ENCODE measurements around the gene DHRS13. TPM values are rescaled to one million over a fixed set of nuclear protein-coding genes. Genes with fewer than 3 reads are reported as not detected.

Gene DHRS13
- total and polyA plus RNA-seq, 2 donors (not counting 1 experiment from before 2014, with no cell fraction given) = 2.6 to 7.8 TPM

DNA sequence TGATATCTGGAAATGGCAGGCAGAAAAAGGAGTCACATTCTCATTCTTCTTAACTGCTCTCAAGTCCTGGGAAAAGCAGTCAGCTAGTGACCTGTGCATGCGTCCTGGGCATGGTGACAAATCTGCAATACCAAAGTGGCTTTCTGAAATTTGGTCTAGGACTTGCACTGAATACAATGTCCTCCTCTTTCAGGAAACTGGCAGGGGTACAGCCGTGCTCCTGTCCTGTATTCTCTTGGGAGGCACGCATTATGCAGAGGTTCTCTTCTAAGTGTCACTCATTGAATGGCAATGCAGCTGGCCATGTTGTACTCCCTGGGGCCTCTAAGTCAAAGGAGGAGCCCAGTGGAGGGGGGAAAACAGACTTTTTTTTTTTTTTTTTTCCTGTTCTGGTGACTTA lies 37.8 kb upstream of the DHRS13 start:
- no peak overlapping the region for H3K27ac ChIP-seq (ENCODE audit: insufficient read depth, low read length)
- peaks cover 6% of the 10 kb centered on the region for H3K4me1 ChIP-seq (ENCODE audit: control insufficient read depth, extremely low read depth, insufficient read depth, low read length)
- no peak for DNase-seq (ENCODE audit: low read depth in 2 of 2)
- peaks cover 92% of the 10 kb centered on the region for H3K79me2 ChIP-seq (ENCODE audit: control insufficient read depth, insufficient read depth, low read length)
- TF ChIP-seq, protein P1, sequence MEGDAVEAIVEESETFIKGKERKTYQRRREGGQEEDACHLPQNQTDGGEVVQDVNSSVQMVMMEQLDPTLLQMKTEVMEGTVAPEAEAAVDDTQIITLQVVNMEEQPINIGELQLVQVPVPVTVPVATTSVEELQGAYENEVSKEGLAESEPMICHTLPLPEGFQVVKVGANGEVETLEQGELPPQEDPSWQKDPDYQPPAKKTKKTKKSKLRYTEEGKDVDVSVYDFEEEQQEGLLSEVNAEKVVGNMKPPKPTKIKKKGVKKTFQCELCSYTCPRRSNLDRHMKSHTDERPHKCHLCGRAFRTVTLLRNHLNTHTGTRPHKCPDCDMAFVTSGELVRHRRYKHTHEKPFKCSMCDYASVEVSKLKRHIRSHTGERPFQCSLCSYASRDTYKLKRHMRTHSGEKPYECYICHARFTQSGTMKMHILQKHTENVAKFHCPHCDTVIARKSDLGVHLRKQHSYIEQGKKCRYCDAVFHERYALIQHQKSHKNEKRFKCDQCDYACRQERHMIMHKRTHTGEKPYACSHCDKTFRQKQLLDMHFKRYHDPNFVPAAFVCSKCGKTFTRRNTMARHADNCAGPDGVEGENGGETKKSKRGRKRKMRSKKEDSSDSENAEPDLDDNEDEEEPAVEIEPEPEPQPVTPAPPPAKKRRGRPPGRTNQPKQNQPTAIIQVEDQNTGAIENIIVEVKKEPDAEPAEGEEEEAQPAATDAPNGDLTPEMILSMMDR (conservative IDR thresholded peaks at IDR 0.05 in 1 of 2, IDR thresholded peaks at IDR 0.05 in 1 of 2; ENCODE audit: low read depth in 1 of 2, low read length in 2 of 2) = no peak
- TF ChIP-seq EZH2 (IDR thresholded peaks at IDR 0.05; ENCODE audit: low read length, missing control alignments) = no peak
- no peak overlapping the region for H2AFZ ChIP-seq (ENCODE audit: low read length)
- H3K36me3 ChIP-seq (ENCODE audit: control insufficient read depth, insufficient read depth, low read length) = no peaks in the 10 kb centered on the region
- H3K9ac ChIP-seq (ENCODE audit: insufficient read depth, low read length) = no peak overlapping the region
- no peaks in the 10 kb centered on the region for H3K9me3 ChIP-seq (ENCODE audit: control insufficient read depth, insufficient read depth, low read depth, low read length)
- no peaks in the 10 kb centered on the region for H4K20me1 ChIP-seq (ENCODE audit: control insufficient read depth, extremely low read depth, insufficient read depth, low read length)
- no peaks in the 10 kb centered on the region for H3K27me3 ChIP-seq (ENCODE audit: control insufficient read depth, insufficient read depth, low read length)
- no peak overlapping the region for H3K4me3 ChIP-seq (replicated peaks in 1 of 4; ENCODE audit: control extremely low read depth in 1 of 4, insufficient read depth in 1 of 4, low read depth in 3 of 4, low read length in 4 of 4)
- no peak overlapping the region for H3K4me2 ChIP-seq (ENCODE audit: extremely low read depth, insufficient read depth, low read length)

- Histone ChIP-seq H3K79me2 (ENCODE audit: control insufficient read depth, insufficient read depth, low read length) (peaks cover 92% of the 10 kb centered on the region), H3K4me3 (replicated peaks in 1 of 4; ENCODE audit: control extremely low read depth in 1 of 4, insufficient read depth in 1 of 4, low read depth in 3 of 4, low read length in 4 of 4) (no peak overlapping the region), H3K9me3 (ENCODE audit: control insufficient read depth, insufficient read depth, low read depth, low read length) (no peaks in the 10 kb centered on the region), H2AFZ (ENCODE audit: low read length) (no peak overlapping the region), H3K27me3 (ENCODE audit: control insufficient read depth, insufficient read depth, low read length) (no peaks in the 10 kb centered on the region), H3K4me2 (ENCODE audit: extremely low read depth, insufficient read depth, low read length) (no peak overlapping the region), H3K9ac (ENCODE audit: insufficient read depth, low read length) (no peak overlapping the region), H3K27ac (ENCODE audit: insufficient read depth, low read length) (no peak overlapping the region), H4K20me1 (ENCODE audit: control insufficient read depth, extremely low read depth, insufficient read depth, low read length) (no peaks in the 10 kb centered on the region), H3K4me1 (ENCODE audit: control insufficient read depth, extremely low read depth, insufficient read depth, low read length) (peaks cover 6% of the 10 kb centered on the region), H3K36me3 (ENCODE audit: control insufficient read depth, insufficient read depth, low read length) (no peaks in the 10 kb centered on the region)
- TF ChIP-seq, protein P1 (conservative IDR thresholded peaks at IDR 0.05 in 1 of 2, IDR thresholded peaks at IDR 0.05 in 1 of 2; ENCODE audit: low read depth in 1 of 2, low read length in 2 of 2) = no peak
- no peak for TF ChIP-seq EZH2 (IDR thresholded peaks at IDR 0.05; ENCODE audit: low read length, missing control alignments)
- no peak for DNase-seq (ENCODE audit: low read depth in 2 of 2)
Observed at GRCh38 chr17:28940142-28940541, 37.3 kb upstream of the DHRS13 start.

- Histone ChIP-seq H3K4me1 (ENCODE audit: control insufficient read depth, extremely low read depth, insufficient read depth, low read length) (peaks cover 6% of the 10 kb centered on the region), H3K4me2 (ENCODE audit: extremely low read depth, insufficient read depth, low read length) (no peak overlapping the region), H3K27me3 (ENCODE audit: control insufficient read depth, insufficient read depth, low read length) (no peaks in the 10 kb centered on the region), H3K79me2 (ENCODE audit: control insufficient read depth, insufficient read depth, low read length) (peaks cover 90% of the 10 kb centered on the region), H3K36me3 (ENCODE audit: control insufficient read depth, insufficient read depth, low read length) (no peaks in the 10 kb centered on the region), H2AFZ (ENCODE audit: low read length) (no peak overlapping the region), H3K9me3 (ENCODE audit: control insufficient read depth, insufficient read depth, low read depth, low read length) (no peaks in the 10 kb centered on the region), H3K9ac (ENCODE audit: insufficient read depth, low read length) (no peak overlapping the region), H3K27ac (ENCODE audit: insufficient read depth, low read length) (no peak overlapping the region), H4K20me1 (ENCODE audit: control insufficient read depth, extremely low read depth, insufficient read depth, low read length) (peaks cover 3% of the 10 kb centered on the region), H3K4me3 (replicated peaks in 1 of 4; ENCODE audit: control extremely low read depth in 1 of 4, insufficient read depth in 1 of 4, low read depth in 3 of 4, low read length in 4 of 4) (no peak overlapping the region)
- TF ChIP-seq, protein P1 (conservative IDR thresholded peaks at IDR 0.05 in 1 of 2, IDR thresholded peaks at IDR 0.05 in 1 of 2; ENCODE audit: low read depth in 1 of 2, low read length in 2 of 2) = no peak
- DNase-seq (ENCODE audit: low read depth in 2 of 2) = no peak
Observed at GRCh38 chr17:28938552-28938951, 35.7 kb upstream of the DHRS13 start.

All from fibroblast of lung (primary cell).